ENCODE measurements around the gene IL1R1.

DNA sequence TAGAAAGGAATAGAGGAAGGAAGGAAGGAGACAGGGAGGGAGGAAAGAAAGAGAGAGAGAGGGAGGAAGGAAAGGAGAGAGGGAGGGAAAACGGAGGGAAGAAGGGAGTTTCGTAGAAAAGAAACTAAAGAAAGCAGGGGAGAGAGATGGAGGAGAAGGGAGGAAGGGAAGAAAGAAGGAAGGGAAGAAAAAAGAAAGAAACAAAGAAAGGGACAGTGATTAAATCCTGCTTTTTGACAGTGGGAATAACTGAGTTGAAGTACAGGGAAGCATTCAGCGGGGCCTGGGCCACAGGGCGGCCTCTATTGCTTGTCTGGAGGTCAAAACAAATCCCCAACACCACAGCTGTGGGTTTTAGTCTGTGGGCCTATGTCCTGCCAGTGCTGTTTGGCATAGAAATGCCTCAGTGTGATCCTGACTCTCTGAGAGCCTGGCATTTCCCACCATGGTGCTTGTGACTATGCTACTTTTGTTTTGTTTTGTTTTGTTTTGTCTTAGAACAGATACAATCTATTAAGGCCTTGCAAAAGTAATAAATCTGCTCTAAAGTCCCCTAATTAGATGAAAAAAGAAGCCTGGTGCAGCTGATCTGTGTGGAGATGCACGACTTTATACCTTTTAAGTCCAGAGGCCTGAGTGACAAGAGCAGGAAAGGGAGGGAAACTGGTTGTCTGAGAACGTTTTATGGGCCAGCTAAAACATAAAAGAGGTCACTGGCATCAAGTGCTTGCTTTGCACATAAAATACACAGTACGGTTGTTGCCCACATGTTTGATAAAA is 84.3 kb downstream of the IL1R1 start:
- TF ChIP-seq, protein P1, sequence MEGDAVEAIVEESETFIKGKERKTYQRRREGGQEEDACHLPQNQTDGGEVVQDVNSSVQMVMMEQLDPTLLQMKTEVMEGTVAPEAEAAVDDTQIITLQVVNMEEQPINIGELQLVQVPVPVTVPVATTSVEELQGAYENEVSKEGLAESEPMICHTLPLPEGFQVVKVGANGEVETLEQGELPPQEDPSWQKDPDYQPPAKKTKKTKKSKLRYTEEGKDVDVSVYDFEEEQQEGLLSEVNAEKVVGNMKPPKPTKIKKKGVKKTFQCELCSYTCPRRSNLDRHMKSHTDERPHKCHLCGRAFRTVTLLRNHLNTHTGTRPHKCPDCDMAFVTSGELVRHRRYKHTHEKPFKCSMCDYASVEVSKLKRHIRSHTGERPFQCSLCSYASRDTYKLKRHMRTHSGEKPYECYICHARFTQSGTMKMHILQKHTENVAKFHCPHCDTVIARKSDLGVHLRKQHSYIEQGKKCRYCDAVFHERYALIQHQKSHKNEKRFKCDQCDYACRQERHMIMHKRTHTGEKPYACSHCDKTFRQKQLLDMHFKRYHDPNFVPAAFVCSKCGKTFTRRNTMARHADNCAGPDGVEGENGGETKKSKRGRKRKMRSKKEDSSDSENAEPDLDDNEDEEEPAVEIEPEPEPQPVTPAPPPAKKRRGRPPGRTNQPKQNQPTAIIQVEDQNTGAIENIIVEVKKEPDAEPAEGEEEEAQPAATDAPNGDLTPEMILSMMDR (optimal IDR thresholded peaks at IDR 0.05 in 1 of 3, IDR thresholded peaks at IDR 0.05 in 1 of 3, conservative IDR thresholded peaks at IDR 0.05 in 1 of 3; ENCODE audit: extremely low read depth in 1 of 3, insufficient read depth in 2 of 3, low read length in 3 of 3) = no peak
- TF ChIP-seq EZH2 (IDR thresholded peaks at IDR 0.05; ENCODE audit: low read length) = no peak

All from keratinocyte (primary cell).